Neural progenitor cell (in vitro differentiated cells): ENCODE data around the gene AKAP8L. TPM values are rescaled to one million over a fixed set of nuclear protein-coding genes. Genes with fewer than 3 reads are reported as not detected.

ENCODE experiments used
- DNase-seq: peaks from one replicate; pipeline ENCODE4 v3.0.0-alpha.2; 2016; ENCODE audit warnings: low spot score
- H2AFZ ChIP-seq: fragments of 200-600 bp; sonication (generic); replicated peaks from 2 replicates; pipeline ENCODE4 v1.6.1; 2016; ENCODE audit warnings: antibody characterized with exemption
- H3F3A ChIP-seq: fragments of 200-600 bp; sonication (generic); 2 replicates; pipeline ENCODE4 v1.6.1; 2016; ENCODE audit warnings: antibody characterized with exemption, low read depth
- H3K27ac ChIP-seq: fragments of 200-600 bp; sonication (generic); 2 replicates; pipeline ENCODE4 v1.5.1; 2016; ENCODE audit warnings: mild to moderate bottlenecking
- H3K27me3 ChIP-seq: fragments of 200-600 bp; sonication (generic); 2 replicates; pipeline ENCODE4 v1.6.1; 2016; ENCODE audit warnings: mild to moderate bottlenecking, moderate library complexity
- H3K36me3 ChIP-seq: fragments of 200-600 bp; sonication (generic); 2 replicates; pipeline ENCODE4 v1.5.1; 2016
- H3K4me1 ChIP-seq: fragments of 200-600 bp; sonication (generic); 2 replicates; pipeline ENCODE4 v1.6.1; 2016; ENCODE audit warnings: mixed run types
- H3K4me2 ChIP-seq: fragments of 200-600 bp; sonication (generic); 2 replicates; pipeline ENCODE4 v1.6.1; 2016
- H3K4me3 ChIP-seq: fragments of 200-600 bp; sonication (generic); 2 replicates; pipeline ENCODE4 v1.5.1; 2016
- H3K79me2 ChIP-seq: fragments of 200-600 bp; sonication (generic); 2 replicates; pipeline ENCODE4 v1.6.1; 2016; ENCODE audit warnings: low read depth
- H3K9ac ChIP-seq: fragments of 200-600 bp; sonication (generic); 2 replicates; pipeline ENCODE4 v1.6.1; 2016
- H3K9me3 ChIP-seq: fragments of 200-600 bp; sonication (generic); 2 replicates; pipeline ENCODE4 v1.5.1; 2016; ENCODE audit warnings: low read depth
- H4K20me1 ChIP-seq: fragments of 200-600 bp; sonication (generic); 2 replicates; pipeline ENCODE4 v1.6.1; 2016; ENCODE audit warnings: low read depth
- H3K27ac Mint-ChIP-seq: 3 replicates; pipeline ENCODE4 v1.8.0; 2021; ENCODE audit warnings: mixed read lengths
- H3K27me3 Mint-ChIP-seq: 2 replicates; pipeline ENCODE4 v1.8.0; 2022; ENCODE audit warnings: low read depth, mild to moderate bottlenecking, inconsistent platforms, moderate library complexity, mixed read lengths; ENCODE audit not compliant: insufficient read depth
- H3K36me3 Mint-ChIP-seq: 3 replicates; pipeline ENCODE4 v1.8.0; 2021; ENCODE audit warnings: mixed read lengths
- H3K4me1 Mint-ChIP-seq: 3 replicates; pipeline ENCODE4 v1.8.0; 2021; ENCODE audit warnings: mixed read lengths
- H3K4me3 Mint-ChIP-seq: 3 replicates; pipeline ENCODE4 v1.8.0; 2021; ENCODE audit warnings: mild to moderate bottlenecking, moderate library complexity, mixed read lengths
- H3K9me3 Mint-ChIP-seq: 3 replicates; pipeline ENCODE4 v1.8.0; 2020; ENCODE audit warnings: mixed read lengths
- CTCF ChIP-seq: fragments of 200-600 bp; sonication (generic); IDR thresholded peaks from 2 replicates; pipeline ENCODE4 v1.5.1; 2017; ENCODE audit warnings: antibody characterized with exemption, mild to moderate bottlenecking
- EZH2 ChIP-seq: fragments of 200-600 bp; sonication (generic); IDR thresholded peaks from 2 replicates; pipeline ENCODE4 v1.6.1; 2017; ENCODE audit warnings: antibody characterized with exemption, mild to moderate bottlenecking, moderate library complexity
- EZH2phosphoT487 ChIP-seq: fragments of 200-600 bp; sonication (generic); IDR thresholded peaks from 2 replicates; pipeline ENCODE4 v1.6.1; 2017; ENCODE audit warnings: antibody characterized with exemption
- total RNA-seq: library from RNA; depleted of rRNA; stranded (reverse); fragments of >200 nt; gene quantifications from 2 replicates; pipeline ENCODE4 v1.2.3, GENCODE V29; 2015; ENCODE audit warnings: low replicate concordance

Gene AKAP8L
- total RNA-seq, 1 donor from 2014 or later, result 131 TPM

- H3F3A ChIP-seq, result no peaks in the 10 kb centered on the region
- no peak for TF ChIP-seq CTCF
- TF ChIP-seq EZH2, result no peak
- Mint-ChIP-seq H3K4me1 (peaks cover 10% of the 10 kb centered on the region), H3K9me3 (no peaks in the 10 kb centered on the region), H3K27me3 (no peaks in the 10 kb centered on the region), H3K36me3 (peaks cover 16% of the 10 kb centered on the region), H3K27ac (no peak overlapping the region), H3K4me3 (no peak overlapping the region)
- no peaks in the 10 kb centered on the region for H3K9me3 ChIP-seq
- peaks cover 5% of the 10 kb centered on the region for H3K36me3 ChIP-seq
- no peak overlapping the region for H2AFZ ChIP-seq
- H3K4me1 ChIP-seq, result no peaks in the 10 kb centered on the region
- peaks cover 53% of the 10 kb centered on the region for H4K20me1 ChIP-seq
- no peak overlapping the region for H3K4me3 ChIP-seq
- no peak overlapping the region for H3K9ac ChIP-seq
- H3K27me3 ChIP-seq, result no peaks in the 10 kb centered on the region
- H3K79me2 ChIP-seq, result peaks cover 64% of the 10 kb centered on the region
- H3K4me2 ChIP-seq, result no peak overlapping the region
- no peak for DNase-seq
- H3K27ac ChIP-seq, result no peak overlapping the region
These were observed 46.3 kb downstream of the AKAP8L start for GRCh38 chr19:15372470-15372869.

- no peaks in the 10 kb centered on the region for H3F3A ChIP-seq
- no peak overlapping the region for H3K4me3 Mint-ChIP-seq
- no peak overlapping the region for H3K4me3 ChIP-seq
- H3K4me1 Mint-ChIP-seq, result peaks cover 6% of the 10 kb centered on the region
- no peaks in the 10 kb centered on the region for H3K27me3 Mint-ChIP-seq
- no peaks in the 10 kb centered on the region for H3K9me3 Mint-ChIP-seq
- H3K27ac Mint-ChIP-seq, result no peak overlapping the region
- no peak overlapping the region for H2AFZ ChIP-seq
- H3K9me3 ChIP-seq, result no peaks in the 10 kb centered on the region
- H3K27me3 ChIP-seq, result no peaks in the 10 kb centered on the region
- DNase-seq, result no peak
- H3K36me3 Mint-ChIP-seq, result peaks cover 16% of the 10 kb centered on the region
- TF ChIP-seq EZH2phosphoT487 (no peak), EZH2 (no peak), CTCF (no peak)
- peaks cover 47% of the 10 kb centered on the region for H4K20me1 ChIP-seq
- peaks cover 5% of the 10 kb centered on the region for H3K36me3 ChIP-seq
- no peak overlapping the region for H3K27ac ChIP-seq
- H3K79me2 ChIP-seq, result peaks cover 58% of the 10 kb centered on the region
- H3K4me2 ChIP-seq, result no peak overlapping the region
- H3K9ac ChIP-seq, result no peak overlapping the region
- no peaks in the 10 kb centered on the region for H3K4me1 ChIP-seq
These were observed 46.9 kb downstream of the AKAP8L start for GRCh38 chr19:15371786-15372380.

- no peak overlapping the region for H3K4me3 Mint-ChIP-seq
- no peaks in the 10 kb centered on the region for H3K9me3 Mint-ChIP-seq
- Histone ChIP-seq H3K27me3 (no peaks in the 10 kb centered on the region), H4K20me1 (peaks cover 39% of the 10 kb centered on the region), H3K27ac (no peak overlapping the region), H3K4me2 (no peak overlapping the region), H3K79me2 (peaks cover 51% of the 10 kb centered on the region), H3K9ac (no peak overlapping the region), H3K4me3 (no peak overlapping the region), H3K36me3 (peaks cover 5% of the 10 kb centered on the region), H3K9me3 (no peaks in the 10 kb centered on the region), H3K4me1 (no peaks in the 10 kb centered on the region), H2AFZ (no peak overlapping the region), H3F3A (no peaks in the 10 kb centered on the region)
- no peak for DNase-seq
- H3K27ac Mint-ChIP-seq, result no peak overlapping the region
- H3K4me1 Mint-ChIP-seq, result peaks cover 2% of the 10 kb centered on the region
- no peaks in the 10 kb centered on the region for H3K27me3 Mint-ChIP-seq
- TF ChIP-seq CTCF (no peak), EZH2phosphoT487 (no peak), EZH2 (no peak)
- H3K36me3 Mint-ChIP-seq, result peaks cover 18% of the 10 kb centered on the region
These were observed 47.7 kb downstream of the AKAP8L start for GRCh38 chr19:15371119-15371518.
